HAP-1 (cell line): ENCODE results near the gene MRPL4.

Experiments used
- DNase-seq, 2 experiments: peaks; one replicate each; pipeline ENCODE4 v3.0.0-alpha.2; 2016 to 2020; ENCODE audit warnings: low spot score in 2 of 2
- H3K27me3 ChIP-seq: fragments of 250-450 bp; sonication (Bioruptor Pico); 2 replicates; pipeline ENCODE4 v1.5.1; 2020; ENCODE audit warnings: low read depth, mild to moderate bottlenecking, moderate library complexity
- H3K36me3 ChIP-seq: fragments of 250-450 bp; sonication (Bioruptor Pico); replicated peaks from 2 replicates; pipeline ENCODE4 v1.5.1; 2020; ENCODE audit warnings: mild to moderate bottlenecking
- H3K4me1 ChIP-seq: fragments of 250-450 bp; sonication (Bioruptor Pico); 2 replicates; pipeline ENCODE4 v1.5.1; 2020; ENCODE audit warnings: mild to moderate bottlenecking
- H3K4me3 ChIP-seq: fragments of 250-450 bp; sonication (Bioruptor Pico); 2 replicates; pipeline ENCODE4 v1.5.1; 2020; ENCODE audit warnings: mild to moderate bottlenecking, moderate library complexity
- H3K9me3 ChIP-seq: fragments of 250-450 bp; sonication (Bioruptor Pico); 2 replicates; pipeline ENCODE4 v1.5.1; 2020; ENCODE audit warnings: mild to moderate bottlenecking, moderate library complexity
- in situ Hi-C: fragments of 300-500 bp; cut with MboI; formaldehyde crosslinking; loops from 3 replicates; pipeline ENCODE4 v1.14.3; 2020; ENCODE audit warnings: low sequenced_read_pairs, inconsistent platforms, mixed read lengths

The MRPL4 gene

DNA sequence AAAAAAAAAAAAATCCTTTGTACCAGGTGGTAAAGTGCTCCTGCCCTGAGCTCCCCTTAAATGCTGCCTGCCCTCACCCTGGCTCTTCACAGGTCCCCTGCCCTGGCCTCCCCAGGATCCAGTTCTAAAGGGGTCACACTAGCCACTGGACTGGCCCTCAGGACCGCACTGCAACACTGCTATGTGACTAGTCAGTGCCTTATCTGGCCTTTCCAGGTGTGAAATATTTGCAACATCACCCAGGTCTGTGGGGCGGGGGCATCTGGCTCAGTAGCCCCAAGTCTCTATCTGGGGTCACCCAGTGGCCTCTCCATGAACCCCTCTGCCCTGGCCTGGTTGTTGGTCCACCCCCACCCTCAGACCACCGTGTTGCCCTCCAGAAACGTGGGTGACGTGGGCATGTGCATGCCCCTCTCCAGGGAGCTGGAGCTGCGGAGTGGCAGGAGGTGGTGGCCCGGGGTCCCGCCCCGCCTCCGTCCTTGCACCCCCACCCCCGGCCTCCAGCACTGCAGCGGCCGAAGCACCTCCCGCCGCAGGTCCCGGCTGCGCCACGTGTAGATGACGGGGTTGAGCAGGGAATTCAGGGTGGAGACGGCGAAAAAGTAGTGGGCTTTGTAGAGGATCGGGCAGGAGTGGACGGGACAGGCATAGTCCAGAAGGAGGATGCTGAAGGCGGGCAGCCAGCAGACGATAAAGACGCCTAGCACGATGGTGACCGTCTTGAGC is 28.4 kb upstream of the MRPL4 start:
- Histone ChIP-seq H3K9me3 (no peaks in the 10 kb centered on the region), H3K4me1 (no peaks in the 10 kb centered on the region), H3K4me3 (no peak overlapping the region), H3K36me3 (no peaks in the 10 kb centered on the region), H3K27me3 (no peaks in the 10 kb centered on the region)
- in situ Hi-C loops: no loop called here
- no peak for DNase-seq

DNA sequence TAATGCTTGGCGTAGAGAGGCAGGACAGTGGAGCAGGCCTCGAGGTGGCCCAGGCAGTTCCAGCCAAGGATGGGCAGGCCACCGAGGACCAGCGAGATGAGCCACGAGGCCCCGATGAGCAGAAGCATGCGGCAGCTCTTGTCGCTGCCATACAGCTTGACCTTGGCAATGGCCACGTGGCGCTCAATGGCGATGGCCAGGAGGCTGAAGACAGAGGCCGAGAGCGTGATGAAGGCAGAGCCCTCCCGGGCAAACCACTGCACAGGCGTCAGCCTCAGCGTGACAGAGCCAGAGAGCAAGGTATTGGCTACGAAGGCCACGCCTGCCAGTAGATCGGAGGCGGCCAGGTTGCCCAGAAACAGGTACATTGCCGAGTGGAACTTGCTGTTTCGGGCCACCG is 27.7 kb upstream of the MRPL4 start:
- DNase-seq: no peak
- in situ Hi-C loops: no loop called here
- no peak overlapping the region for H3K4me3 ChIP-seq

DNA sequence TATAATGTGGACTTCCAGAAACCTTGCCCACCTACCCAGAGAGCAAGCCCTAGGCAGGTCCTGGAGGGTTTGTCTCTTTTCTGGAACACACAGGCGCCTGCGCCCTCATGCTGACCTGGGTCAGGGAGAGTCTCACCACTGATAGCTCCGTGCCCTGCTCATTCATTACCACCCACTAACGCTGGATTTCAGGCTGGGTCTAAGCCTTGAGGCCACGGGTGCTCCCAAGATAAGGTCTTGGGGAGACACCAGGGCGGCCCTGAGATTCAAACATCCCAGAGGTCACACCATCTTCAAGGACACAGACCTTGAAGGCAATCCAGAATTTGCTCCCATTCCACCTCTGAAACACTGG is 26.0 kb upstream of the MRPL4 start:
- no peak for DNase-seq
- in situ Hi-C loops: loop anchor here (25.0 kb wide), 1 partner anchor 289 kb away; the partner anchor contains the start of gene OLFM2

More for the DNA sequence above, 27.7 kb upstream of the MRPL4 start:
- Histone ChIP-seq H3K9me3 (no peaks in the 10 kb centered on the region), H3K36me3 (no peaks in the 10 kb centered on the region), H3K4me1 (no peaks in the 10 kb centered on the region), H3K27me3 (no peaks in the 10 kb centered on the region)

DNA sequence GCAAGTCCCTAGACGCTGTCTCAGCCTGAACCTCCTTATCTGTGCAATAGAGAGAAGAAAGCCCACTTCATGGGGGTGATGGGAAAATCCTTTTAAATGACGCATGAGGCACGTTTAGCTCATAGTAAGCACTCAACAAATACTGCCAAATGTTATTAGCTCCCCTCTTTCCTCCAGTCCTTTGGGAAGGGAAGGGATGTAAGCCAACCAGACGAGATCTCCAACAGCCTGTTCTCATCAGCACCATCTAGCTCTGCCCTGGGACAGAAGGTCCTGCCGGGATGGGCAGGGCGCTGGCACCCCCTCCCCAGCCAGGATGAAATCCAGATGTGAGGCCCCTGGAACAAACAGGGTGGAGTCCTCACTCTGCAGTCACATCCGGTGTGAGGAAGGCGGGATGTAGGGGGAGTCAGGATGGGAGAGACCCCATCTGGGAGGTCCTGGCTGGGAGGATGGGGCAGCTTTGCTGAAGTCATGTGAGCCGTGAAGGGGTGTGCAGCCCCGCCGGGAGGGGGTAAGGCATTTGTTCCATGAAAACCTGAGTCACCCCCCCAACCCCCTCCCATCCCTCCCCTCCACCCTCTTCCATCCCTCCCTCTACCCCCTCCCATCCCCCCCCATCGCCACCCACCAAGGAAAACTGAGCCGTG is 25.5 kb upstream of the MRPL4 start:
- H3K4me3 ChIP-seq: no peak overlapping the region
- no peaks in the 10 kb centered on the region for H3K9me3 ChIP-seq
- in situ Hi-C loops: loop anchor here (25.0 kb wide), 1 partner anchor 289 kb away; the partner anchor contains the start of gene OLFM2
- no peaks in the 10 kb centered on the region for H3K27me3 ChIP-seq
- no peaks in the 10 kb centered on the region for H3K36me3 ChIP-seq
- DNase-seq: no peak
- H3K4me1 ChIP-seq: no peaks in the 10 kb centered on the region

More for the DNA sequence above, 26.0 kb upstream of the MRPL4 start:
- H3K4me1 ChIP-seq: no peaks in the 10 kb centered on the region
- no peak overlapping the region for H3K4me3 ChIP-seq
- H3K9me3 ChIP-seq: no peaks in the 10 kb centered on the region
- H3K36me3 ChIP-seq: no peaks in the 10 kb centered on the region
- no peaks in the 10 kb centered on the region for H3K27me3 ChIP-seq

DNA sequence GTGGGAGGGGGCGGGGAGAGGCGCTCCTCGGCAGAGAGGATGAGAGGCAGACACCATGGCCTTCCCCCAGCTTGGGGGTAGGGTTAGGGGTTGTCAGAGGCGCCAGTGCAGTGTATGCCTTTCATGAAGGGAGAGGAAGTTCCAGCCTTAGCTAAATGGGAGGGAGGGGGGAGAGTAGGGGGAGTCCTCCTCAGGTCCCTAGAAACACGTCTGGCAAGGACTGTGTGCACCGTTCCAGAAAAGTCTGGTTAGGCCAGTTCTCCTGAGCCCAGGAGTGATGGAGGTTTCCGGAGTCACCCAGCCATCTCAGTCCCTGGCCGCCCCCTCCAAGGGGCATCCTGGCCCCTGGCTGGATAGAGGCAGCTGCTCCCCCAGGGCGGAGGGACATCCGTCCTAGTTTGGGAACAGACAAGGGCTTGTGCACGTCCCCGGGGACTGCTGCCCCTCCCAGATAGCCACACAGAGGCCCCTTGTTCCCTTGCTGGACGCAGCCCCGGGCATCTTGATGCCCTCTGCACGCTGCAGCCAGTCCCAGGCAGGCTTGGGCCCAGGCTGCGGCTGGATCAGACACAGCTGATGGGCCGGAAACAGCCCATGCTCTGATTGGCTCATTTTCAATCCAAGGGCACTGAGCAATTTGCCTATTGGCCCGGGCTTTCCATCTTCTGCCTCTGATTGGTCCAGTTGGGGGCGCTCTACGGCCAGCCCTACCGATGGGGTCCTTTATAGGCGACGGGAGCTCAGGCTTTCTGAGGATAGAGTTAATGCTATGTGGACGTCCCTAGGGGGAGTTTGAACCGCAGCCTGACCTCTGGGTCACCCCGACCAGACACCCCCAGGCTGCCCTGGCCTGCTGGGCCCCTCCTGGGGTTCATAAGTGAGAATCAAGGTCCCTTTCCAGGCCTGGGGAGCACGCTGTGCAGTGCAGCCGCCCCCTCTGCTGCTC is 24.7 kb upstream of the MRPL4 start:
- Histone ChIP-seq H3K9me3 (no peaks in the 10 kb centered on the region), H3K4me1 (no peaks in the 10 kb centered on the region), H3K4me3 (no peak overlapping the region), H3K27me3 (no peaks in the 10 kb centered on the region), H3K36me3 (no peaks in the 10 kb centered on the region)
- peak in 1 of 2 experiments; percentile 45 for DNase-seq
- in situ Hi-C loops: loop anchor here (25.0 kb wide), 1 partner anchor 290 kb away; the partner anchor contains the start of gene OLFM2

DNA sequence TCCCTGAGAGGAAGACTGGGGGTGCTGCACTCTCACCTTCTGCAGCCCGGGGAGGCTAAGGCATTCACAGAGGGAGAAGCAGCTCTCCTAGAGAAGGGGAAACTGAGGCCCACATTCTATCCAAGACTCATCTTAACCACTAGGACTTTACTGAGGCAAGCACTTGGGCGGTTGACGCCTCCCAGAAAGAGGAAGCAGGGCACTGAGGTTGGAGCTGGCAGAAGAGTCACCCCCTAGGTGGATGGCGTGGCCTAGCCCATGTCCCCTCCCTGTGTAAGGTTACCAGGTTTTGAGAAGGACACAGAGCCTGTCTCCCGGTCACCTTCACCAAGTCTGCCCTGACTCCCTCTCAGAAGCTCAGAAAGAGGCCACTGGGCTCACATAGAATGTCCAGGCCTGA is 23.6 kb upstream of the MRPL4 start:
- DNase-seq: no peak
- H3K27me3 ChIP-seq: no peaks in the 10 kb centered on the region
- H3K4me3 ChIP-seq: no peak overlapping the region
- in situ Hi-C loops: loop anchor here (25.0 kb wide), 1 partner anchor 291 kb away; the partner anchor contains the start of gene OLFM2
- no peaks in the 10 kb centered on the region for H3K4me1 ChIP-seq
- no peaks in the 10 kb centered on the region for H3K9me3 ChIP-seq
- no peaks in the 10 kb centered on the region for H3K36me3 ChIP-seq

DNA sequence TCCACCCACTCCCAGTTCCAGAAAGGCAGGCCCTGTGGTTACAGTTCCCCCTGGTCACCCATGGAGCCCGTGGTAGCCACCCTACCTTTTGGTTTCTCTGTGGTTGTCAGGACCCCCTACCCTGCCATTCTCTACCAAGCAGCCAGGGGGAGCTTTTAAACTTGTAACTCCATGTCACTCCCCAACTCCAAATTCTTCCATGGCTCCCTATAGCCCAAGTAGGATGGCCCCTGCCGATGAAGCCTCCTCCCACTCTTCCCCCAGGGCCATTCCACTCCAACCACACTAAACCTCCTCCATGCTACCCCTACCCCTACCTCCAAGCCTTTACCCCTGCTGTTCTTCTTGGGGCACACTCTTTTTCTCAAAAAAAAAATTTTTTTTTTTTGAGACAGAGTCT is 23.1 kb upstream of the MRPL4 start:
- Histone ChIP-seq H3K4me3 (no peak overlapping the region), H3K9me3 (no peaks in the 10 kb centered on the region), H3K4me1 (no peaks in the 10 kb centered on the region), H3K27me3 (no peaks in the 10 kb centered on the region), H3K36me3 (no peaks in the 10 kb centered on the region)
- in situ Hi-C loops: loop anchor here (25.0 kb wide), 1 partner anchor 292 kb away; the partner anchor contains the start of gene OLFM2
- DNase-seq: peak in 1 of 2 experiments; percentile 48

DNA sequence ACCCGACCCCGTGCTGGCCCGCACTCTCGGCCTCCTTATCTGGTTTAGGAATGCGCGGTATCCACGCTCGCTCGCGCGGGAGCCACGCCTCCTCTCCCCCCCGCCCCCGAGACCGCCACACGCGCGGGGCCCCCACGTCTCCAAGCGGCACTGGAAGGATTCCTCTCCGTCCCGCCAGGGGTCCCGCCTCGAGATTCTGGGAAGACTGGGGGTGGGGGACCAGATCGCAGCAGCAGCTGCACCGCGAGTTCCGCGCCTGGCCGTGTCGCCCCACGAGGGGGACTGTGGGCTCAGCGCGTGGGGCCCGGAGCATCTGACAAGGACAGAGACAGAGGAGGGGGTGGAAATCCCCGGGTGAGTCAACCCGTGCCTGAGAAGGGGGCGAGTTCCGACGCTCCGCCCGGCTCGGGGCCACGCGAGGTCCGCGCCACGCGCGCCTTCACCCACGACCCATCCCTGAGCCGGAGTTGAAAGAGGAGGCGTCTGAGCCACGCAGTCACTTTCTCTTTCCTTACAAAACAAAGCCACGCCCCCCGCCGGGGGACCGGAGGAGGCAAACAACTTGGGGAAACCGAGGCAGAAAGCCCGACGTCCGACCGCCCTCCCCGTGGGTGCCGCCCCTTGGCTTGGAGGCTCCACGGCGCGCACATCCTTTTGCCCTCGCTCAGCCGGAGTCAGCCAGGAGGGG is 21.7 kb upstream of the MRPL4 start:
- Histone ChIP-seq H3K4me1 (no peaks in the 10 kb centered on the region), H3K4me3 (peak overlapping the region; percentile 67), H3K9me3 (no peaks in the 10 kb centered on the region), H3K27me3 (no peaks in the 10 kb centered on the region), H3K36me3 (no peaks in the 10 kb centered on the region)
- in situ Hi-C loops: loop anchor here (25.0 kb wide), 1 partner anchor 293 kb away; the partner anchor contains the start of gene OLFM2
- peak in 1 of 2 experiments; percentile 78 for DNase-seq

DNA sequence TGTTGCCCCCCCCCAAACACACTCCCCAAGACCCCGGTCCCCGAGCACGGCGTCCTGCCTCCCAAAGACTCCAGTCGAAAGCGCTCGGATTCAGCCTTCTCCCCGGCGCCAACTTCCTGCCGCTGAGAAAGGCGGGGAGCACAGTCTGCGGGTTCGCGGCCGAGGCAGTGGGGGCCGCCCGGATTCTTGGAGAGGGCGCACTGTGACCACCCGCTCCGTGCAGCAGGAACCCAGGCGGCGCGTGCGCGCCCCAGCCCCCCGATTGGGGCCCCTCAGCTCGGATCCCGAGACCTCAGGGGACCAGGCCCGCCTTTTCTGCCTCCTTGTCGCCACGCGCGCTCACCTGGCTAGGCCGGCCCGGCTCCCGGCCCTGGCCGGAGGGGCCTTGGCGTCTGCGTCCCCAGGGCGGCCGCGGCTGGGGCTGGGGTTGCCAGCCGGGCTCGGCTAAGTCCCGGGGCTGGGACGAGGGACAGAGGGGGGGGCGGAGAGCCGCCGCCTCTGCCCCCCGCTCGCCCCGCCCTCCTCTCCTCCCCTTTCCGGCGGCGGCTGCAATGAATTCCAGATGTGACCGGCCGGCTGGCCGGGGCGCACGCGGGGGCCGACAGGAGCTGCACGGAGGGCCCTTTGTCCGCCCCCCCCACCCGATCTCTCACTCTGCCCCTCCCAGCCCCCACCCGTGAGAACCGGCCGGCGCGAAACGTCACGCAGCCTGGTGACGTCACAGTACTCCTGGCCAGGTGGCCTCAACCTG is 21.0 kb upstream of the MRPL4 start, which contains the start of gene S1PR2:
TSS of gene S1PR2 (minus strand) at position 471 of the 751 bp plus-strand sequence. CDS start 6,426 bp downstream, outside the sequence.
- Histone ChIP-seq H3K9me3 (no peaks in the 10 kb centered on the region), H3K36me3 (no peaks in the 10 kb centered on the region), H3K4me3 (peak within 1 kb of the TSS; percentile 67), H3K27me3 (no peaks in the 10 kb centered on the region), H3K4me1 (no peaks in the 10 kb centered on the region)
- peak; percentile 57 to 89 for DNase-seq
- in situ Hi-C loops: loop anchor here (25.0 kb wide), 1 partner anchor 294 kb away; the partner anchor contains the start of gene OLFM2

DNA sequence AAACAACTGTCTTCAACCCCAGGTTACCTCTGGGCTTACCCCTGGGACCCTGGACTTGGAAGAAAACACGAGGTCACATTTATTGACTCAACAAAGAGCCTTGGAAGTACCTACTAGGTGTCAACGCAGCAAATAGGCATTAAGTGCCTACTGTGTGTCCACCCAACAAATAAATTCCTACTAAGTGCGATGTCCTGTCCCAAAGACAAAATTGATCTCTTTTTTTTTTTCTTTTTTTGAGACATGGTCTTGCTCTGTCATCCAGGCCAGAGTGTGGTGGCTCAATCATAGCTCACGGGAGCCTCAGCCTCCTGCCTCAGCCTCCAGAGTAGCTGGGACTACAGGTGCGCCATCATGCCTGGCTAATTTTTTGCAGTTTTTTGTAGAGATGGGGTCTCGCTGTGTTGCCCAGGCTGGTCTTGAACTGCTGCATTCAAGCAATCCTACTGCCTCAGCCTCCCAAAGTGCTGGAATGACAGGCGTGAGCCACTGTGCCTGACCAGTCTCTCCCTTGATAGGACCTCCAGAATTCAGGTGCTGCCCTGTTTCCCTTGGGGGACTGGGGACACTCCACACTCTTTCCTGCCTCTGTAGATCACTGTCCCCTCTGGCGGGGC is 20.3 kb upstream of the MRPL4 start:
- H3K4me3 ChIP-seq: peak overlapping the region; percentile 67
- in situ Hi-C loops: loop anchor here (25.0 kb wide), 1 partner anchor 294 kb away; the partner anchor contains the start of gene OLFM2
- no peaks in the 10 kb centered on the region for H3K27me3 ChIP-seq
- DNase-seq: no peak
- H3K4me1 ChIP-seq: no peaks in the 10 kb centered on the region
- no peaks in the 10 kb centered on the region for H3K36me3 ChIP-seq
- H3K9me3 ChIP-seq: no peaks in the 10 kb centered on the region

DNA sequence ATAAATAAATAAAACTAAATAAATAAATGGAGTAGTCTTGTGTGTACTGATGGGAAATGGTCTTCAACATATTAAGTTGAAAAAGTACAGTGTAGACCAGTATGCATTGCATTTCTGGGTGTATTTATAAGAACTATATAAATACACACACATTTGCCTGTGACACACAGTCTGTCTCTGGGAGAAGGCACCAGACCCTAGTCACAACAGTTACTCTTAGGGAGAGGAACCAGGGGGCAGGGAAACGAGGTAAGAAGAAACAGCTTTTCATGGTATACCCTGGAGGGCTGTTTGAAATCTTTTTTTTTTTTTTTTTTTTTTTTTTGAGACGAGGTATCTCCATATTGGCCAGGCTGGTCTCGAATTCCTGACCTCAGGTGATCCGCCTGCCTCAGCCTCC is 18.1 kb upstream of the MRPL4 start:
- DNase-seq: no peak
- Histone ChIP-seq H3K4me3 (no peak overlapping the region), H3K36me3 (no peaks in the 10 kb centered on the region), H3K4me1 (no peaks in the 10 kb centered on the region), H3K9me3 (no peaks in the 10 kb centered on the region), H3K27me3 (no peaks in the 10 kb centered on the region)
- in situ Hi-C loops: loop anchor here (25.0 kb wide), 1 partner anchor 297 kb away; the partner anchor contains the start of gene OLFM2

DNA sequence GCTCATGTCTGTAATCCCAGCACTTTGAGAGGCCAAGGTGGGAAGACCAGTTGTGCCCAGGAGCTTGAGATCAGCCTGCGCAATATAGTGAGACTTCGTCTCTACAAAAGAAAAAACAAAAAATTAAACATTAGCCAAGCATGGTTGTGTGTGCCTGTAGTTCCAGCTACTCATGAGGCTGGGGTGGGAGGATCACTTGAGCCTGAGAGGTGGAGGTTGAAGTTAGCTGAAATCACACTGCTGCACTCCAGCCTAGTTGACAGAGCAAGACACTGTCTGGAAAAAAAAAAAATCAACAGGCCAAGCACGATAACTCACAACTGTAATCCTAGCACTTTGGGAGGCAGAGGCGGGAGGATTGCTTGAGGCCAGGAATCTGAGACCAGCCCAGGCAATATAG is 17.0 kb upstream of the MRPL4 start:
- no peaks in the 10 kb centered on the region for H3K4me1 ChIP-seq
- DNase-seq: no peak
- no peaks in the 10 kb centered on the region for H3K27me3 ChIP-seq
- in situ Hi-C loops: loop anchor here (25.0 kb wide), 1 partner anchor 298 kb away; the partner anchor contains the start of gene OLFM2
- no peaks in the 10 kb centered on the region for H3K9me3 ChIP-seq
- no peak overlapping the region for H3K4me3 ChIP-seq
- H3K36me3 ChIP-seq: no peaks in the 10 kb centered on the region
